SH-SY5Y (cell line): ENCODE results near the gene LTA4H.

Experiments
- GATA2 ChIP-seq: IDR thresholded peaks from 2 replicates; pipeline ENCODE4 v1.6.1; 2011; ENCODE audit warnings: mild to moderate bottlenecking, low read depth, low read length
- GATA3 ChIP-seq: IDR thresholded peaks from 2 replicates; pipeline ENCODE4 v1.6.1; 2011; ENCODE audit warnings: low read depth, mild to moderate bottlenecking, low read length, moderate library complexity

LTA4H gene

DNA sequence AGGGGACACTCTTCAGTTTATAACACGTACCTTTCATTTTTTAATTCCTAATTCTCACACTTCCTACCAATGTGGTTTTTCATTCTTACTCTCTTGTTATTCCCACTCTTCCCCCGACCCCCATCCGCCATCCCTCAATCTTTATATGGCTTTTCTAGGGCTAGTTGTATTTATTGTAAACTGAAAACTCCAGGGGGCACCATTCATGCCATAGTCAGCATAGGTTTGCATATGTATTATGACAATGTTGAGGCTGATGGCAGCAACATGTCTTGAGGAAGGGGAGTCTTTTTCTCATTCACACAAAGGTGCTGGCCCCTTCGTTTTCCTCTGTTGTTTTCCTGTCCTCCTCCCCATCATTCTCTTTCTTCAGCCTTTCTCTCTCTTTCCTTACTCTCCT is 27.7 kb upstream of the LTA4H start:
- TF ChIP-seq GATA2 (no peak), GATA3 (no peak)

DNA sequence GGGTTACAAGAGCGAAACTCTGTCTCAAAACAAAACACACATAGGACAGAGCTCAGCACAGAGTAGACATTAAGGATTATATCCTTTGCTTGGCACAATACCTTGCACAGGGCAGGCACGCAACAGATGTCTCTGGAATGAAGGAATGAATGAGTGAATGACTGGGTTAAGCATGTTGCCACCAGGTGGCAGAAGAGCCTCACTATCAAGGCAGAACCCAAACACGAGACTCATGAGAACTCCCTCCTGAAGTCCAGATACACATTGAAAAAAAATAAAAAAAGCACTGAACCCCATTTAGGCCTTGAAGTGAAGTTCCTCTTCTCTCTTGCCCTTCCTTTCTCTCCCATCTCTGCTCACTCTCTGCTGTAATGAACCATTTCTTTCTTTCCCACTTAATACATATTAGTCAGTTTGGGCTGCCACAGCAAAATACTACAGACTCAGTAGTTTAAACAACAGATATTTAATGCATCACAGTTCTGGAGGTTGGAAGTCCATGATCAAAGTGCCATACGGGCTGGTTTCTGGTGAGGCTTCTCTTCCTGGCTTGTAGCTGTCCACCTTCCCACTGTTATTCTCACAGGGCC is 26.6 kb upstream of the LTA4H start:
- TF ChIP-seq GATA3 (no peak), GATA2 (no peak)

DNA sequence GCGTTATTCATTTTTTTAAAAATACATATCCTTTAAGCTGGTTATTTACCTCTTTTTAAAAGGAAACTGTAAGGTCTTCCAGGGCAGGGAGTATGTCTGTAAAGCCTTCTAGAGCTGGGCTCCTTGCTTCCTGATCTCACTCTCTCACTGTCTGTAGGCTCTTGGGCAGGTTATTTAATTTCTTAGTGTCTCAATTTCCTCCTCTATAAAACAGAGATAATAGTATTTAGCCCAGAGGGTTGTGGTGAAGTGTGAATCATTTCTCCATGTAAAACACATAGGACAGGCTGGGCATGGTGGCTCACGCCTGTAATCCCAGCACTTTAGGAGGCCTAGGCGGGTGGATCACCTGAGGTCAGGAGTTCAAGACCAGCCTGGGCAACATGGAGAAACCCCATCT is 25.9 kb upstream of the LTA4H start:
- TF ChIP-seq GATA3 (no peak), GATA2 (no peak)

DNA sequence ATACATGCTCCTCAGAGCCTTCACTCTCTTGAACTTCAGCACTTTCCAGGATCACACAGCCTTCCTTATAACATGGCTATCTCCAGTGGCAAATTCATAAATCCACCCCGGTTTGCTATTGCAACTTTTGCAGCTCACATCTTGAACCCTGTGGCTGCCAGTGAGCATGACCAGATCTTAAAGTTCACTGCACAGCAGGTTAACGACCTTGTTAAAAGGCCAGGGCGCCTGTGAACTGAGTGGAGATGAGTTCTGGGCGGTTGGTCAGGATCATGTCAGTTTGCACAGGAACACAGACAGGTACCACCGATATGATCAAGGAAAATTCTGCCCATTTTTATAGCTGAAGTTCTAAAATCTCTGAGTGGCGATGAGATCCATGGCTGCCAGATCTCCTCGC is 24.7 kb upstream of the LTA4H start:
- no peak for TF ChIP-seq GATA3
- TF ChIP-seq GATA2: no peak

DNA sequence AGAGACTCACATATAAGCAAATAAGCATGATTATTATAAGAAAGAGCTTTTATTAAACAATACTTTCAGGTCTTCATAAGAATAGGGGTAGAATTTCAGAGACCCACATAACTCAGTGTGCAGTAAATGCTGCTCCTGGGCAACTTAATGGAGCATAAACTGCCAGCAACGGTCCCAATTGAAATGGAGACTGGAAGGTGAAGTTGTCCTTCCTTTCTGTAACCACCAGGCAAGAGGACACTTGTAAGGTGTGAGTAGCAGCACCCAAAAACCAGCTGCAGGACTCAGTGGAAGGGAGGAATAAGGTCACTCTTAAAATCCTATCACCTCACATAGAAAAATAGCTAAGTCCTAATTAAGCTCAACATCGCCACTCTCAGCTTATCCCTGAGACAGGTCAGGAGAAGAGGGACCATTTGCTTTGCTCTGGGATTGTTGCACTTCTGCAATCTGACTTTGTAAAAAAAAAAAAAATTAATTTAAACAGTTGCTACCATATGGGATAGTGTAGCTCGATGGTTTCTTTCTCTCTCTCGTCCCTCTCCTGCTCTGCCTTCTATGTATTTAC is 22.7 kb upstream of the LTA4H start:
- TF ChIP-seq GATA3 (no peak), GATA2 (no peak)

DNA sequence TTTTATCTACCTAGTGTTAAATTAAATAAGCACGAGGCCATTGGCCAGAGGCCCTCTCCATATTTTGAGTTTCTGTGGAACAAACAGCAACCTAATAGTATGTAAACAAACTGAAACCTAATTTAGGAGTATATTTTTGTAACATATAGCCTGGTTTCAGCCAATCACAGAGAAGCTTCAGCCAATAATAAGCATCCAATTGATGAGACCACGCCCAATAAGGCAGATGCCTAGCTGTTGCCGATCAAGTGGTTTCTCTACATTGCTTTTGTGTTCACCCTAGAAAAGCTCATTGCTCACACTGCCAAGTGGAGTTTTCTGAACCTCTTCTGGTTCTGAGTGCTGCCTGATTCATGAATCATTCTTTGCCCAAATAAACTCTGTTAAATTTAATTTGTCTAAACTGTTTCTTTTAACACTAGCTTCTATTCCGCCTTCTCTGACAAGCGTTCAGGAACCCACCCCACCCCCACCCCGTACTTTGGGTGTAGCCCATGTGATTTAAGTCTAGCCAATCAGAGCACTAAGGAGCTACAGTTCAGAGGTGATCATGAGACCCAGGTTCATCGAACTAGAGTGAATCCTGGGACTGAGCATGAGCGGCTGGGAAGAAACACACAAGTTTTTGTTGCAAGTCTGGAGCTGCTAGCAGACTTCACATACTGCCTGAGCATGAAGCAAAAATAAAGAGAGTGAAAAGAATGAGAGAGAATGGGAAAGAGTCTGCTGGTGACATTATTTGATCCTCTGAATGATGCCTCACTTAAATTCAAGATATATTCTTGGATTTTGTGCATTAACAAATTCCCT is 21.5 kb upstream of the LTA4H start:
- TF ChIP-seq GATA3: no peak
- TF ChIP-seq GATA2: no peak

DNA sequence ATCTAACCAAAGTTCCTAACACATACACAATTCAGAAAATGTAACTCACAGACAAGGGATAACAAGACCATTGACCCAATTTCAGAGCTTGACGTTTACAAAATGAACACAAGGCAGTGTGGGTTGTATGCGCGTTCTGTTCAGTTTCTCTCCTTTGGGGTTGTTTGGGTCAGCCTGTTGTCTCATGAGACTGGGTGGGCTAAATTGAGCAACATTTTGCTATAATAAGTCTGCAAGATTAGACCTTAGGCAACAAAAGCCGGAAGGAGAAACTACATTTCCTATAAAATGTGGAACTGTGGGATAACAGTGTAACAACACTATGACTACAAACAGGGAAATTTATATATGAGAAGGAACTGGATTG is 18.8 kb upstream of the LTA4H start:
- no peak for TF ChIP-seq GATA2
- no peak for TF ChIP-seq GATA3

DNA sequence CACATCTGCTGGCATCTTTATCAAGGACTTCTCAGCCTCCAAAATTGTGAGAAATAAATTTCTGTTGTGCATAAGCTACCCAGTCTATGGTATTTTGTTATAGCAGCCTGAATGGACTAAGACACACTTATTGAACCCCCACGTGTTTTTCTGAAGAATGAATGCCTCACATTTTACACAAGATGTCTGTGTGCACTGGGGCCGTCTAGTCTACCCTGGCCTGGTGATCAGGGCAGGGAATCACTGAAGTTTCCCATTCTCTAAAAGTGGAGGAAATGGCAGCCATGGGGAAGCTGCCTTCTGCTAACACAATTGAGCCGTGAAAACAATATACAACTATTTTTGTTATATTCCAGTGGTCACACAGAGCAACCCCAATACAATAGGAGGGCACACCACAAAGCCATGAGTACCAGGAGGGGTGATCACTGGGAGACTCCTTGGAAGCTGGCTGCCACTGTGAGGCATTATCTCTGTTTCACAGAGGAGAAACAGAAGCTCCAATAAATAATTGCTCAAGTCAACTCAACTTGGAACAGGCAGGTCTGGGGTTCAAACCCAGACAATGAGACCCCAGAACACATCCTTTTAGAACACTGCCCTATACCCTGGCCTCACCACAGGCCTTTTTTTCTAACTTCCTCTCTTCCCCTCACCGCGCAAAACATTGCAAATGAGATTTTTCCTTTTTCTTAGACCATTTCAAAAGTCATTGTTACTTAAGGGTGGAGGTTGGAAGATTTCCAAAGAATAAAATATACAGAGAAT is 18.3 kb upstream of the LTA4H start:
- TF ChIP-seq GATA3 (no peak), GATA2 (no peak)

DNA sequence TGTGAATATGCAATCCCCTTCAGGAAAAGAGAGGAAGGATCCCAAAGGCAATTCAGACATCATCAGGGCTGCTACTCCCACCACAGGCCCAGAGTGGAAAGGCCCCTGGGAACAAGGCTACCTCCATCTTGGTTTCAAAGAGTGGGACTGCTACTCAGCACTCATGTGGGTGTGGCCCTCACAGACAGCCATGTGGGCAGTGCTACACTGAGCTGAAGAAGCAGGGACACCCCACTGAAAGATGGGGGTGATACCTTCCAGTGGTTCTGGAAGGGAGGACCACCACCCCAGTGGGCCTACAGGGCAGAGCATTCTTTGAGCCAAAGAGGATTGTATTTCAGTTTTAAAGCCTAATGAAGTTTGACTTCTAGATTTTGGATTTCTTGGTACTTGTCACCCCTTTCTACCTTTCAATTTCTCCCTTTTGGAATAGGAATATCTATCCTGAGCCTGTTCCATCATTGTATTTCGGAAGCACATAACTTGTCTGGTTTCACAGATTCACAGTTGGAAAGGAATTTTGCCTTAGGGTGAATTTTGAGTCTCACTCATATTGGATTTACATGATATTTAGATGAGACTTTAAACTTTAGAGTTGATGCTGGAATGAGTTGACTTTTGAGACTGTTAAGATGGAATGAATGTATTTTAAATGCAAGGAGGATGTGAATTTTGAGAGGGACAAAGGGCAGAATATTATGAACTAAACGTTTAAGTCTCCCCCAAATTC is 16.5 kb upstream of the LTA4H start:
- no peak for TF ChIP-seq GATA3
- TF ChIP-seq GATA2: no peak

DNA sequence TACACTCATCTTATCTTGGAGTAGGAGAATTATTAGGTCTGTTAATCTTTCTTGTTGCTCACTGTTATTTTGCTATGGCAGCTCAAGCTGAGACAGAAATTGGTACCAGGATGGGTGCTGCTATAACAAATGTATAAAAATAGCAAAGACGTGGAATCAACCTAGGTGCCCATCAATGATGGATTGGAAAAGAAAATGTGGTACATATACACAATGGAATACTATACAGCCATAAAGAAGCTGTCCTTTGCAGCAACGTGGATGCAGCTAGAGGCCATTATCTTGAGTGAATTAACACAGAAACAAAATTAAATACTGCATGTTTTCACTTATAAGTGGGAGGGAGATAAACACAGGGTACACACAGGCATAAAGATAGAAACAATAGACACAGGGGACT is 14.8 kb upstream of the LTA4H start:
- no peak for TF ChIP-seq GATA3
- TF ChIP-seq GATA2: no peak

DNA sequence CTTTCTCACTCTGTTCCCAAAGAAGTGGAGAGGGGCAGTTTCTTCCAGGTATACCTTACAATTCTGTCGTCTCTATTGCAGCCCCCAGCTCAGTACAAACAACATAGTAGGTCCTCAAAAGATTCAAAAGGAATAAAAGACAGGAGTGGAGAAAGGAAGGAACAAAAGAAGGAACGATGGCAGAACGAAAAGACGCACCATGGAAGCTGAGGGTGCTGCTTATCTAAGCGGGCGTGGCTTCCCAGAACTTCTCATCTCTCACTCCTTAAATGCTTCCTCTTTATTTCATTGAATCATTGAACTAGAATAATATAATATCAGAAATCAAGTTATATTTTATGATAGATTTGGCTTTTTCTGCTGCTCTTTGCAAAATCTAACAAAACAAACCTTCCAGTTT is 13.7 kb upstream of the LTA4H start:
- no peak for TF ChIP-seq GATA3
- no peak for TF ChIP-seq GATA2

DNA sequence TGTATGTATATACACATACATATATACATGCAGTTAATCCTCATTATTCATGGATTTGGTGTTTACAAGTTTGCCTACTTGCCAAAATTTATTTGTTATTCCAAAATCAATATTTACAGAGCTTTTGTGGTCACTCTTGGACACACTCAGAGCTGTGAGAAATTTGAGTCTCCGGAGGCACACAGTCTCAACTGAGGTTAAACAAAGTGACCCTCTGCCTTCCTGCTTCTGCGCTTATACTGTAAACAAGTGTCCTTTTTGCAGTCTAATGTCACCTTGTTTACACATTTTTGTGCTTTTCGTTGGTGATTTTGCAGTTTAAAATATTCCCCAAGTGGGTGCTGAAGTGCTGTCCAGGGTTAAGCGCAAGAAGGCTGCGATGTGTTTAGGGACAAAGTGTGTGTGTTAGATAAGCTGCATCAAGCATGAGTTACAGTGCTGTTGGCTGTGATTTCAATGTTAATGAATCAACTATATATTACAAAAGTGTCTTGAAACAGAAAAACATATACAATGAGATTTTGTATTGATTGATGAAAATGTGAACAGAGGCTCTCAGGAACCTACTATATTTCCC is 13.1 kb upstream of the LTA4H start:
- TF ChIP-seq GATA2: no peak
- TF ChIP-seq GATA3: no peak

DNA sequence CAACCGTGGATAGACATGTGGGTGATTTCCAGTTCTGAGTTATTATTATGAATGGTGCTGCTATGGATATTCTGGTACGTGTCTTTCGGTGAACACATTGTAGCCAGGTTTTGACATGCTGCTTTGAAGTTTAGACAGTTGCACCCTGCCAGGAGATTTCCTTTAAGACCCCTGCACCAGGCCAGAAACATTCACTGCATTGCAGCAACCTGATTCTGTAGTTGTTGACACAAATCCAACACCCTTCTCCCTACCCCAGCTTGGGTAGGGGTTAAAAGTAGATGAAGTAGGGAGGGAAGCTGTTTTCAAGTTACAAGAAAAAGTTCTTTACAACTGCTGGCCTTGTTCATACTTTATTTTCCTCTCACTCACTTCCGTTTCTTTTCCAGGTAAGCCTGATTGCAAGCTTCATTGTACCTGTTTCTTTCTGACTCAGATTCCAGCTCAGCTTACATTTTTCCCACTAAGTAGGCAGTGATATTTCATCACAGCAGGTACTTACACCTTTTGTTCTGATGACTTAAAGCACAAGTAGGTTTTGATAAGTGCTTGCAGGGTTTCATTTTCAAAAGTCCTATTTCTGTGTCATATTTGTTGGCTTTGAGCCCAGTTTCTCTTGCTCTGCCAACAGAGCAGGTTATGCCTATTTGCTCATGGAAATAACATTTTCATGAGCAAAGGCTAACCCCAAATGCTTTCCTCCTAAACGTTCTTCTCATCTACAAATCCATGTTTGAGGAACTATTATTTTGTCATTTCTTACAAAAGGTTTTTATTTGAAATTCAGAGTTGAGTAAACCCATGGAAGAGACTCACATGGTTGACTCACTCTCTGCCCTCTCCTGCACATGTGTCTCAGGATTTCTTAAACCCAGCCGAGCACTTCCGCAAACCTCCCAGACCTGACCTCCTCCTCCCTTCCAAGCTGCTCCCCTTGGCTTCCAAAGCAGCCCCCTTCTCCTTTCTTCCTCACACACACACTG is 12.1 kb upstream of the LTA4H start:
- TF ChIP-seq GATA2 (no peak), GATA3 (no peak)
